ENCODE measurements around the gene B3GLCT.

B3GLCT gene

DNA sequence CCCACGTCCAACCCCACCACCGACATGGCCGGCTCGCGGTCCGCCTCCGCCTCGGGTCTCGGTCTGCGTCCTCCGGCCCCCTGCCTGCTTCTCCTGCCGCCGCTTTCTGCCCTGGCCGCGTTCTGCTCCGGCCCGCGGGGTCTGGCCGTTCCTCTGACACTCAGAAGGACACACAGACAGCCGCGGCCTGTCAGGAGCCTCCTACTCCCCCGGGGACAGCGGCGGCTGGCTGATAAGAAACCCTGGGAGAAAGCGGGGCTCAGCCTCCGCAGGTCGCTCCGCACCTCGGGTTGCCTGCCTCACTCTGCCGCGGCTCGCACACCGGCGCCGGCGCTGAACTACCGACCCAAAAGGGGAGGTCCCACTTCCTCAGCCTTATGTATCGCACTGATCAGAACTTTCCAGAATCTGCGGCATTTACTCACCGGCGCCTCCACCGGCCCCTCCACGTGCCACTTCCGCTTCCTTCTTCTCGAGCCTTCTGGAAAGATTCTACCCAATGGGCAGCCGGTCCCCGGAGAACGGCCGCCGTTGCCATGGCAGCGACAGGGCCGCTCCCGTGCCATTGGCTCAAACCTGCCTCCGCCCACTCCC, 38.1 kb upstream of the B3GLCT start, which contains the start of gene HSPH1:
HSPH1 (minus strand) TSS at position 348 of the 594 bp plus-strand sequence; CDS start at position 26, 322 bp downstream.
- peak; percentile 99 for DNase-seq (ENCODE audit: low read depth)
- TF ChIP-seq, protein P1, sequence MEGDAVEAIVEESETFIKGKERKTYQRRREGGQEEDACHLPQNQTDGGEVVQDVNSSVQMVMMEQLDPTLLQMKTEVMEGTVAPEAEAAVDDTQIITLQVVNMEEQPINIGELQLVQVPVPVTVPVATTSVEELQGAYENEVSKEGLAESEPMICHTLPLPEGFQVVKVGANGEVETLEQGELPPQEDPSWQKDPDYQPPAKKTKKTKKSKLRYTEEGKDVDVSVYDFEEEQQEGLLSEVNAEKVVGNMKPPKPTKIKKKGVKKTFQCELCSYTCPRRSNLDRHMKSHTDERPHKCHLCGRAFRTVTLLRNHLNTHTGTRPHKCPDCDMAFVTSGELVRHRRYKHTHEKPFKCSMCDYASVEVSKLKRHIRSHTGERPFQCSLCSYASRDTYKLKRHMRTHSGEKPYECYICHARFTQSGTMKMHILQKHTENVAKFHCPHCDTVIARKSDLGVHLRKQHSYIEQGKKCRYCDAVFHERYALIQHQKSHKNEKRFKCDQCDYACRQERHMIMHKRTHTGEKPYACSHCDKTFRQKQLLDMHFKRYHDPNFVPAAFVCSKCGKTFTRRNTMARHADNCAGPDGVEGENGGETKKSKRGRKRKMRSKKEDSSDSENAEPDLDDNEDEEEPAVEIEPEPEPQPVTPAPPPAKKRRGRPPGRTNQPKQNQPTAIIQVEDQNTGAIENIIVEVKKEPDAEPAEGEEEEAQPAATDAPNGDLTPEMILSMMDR (conservative IDR thresholded peaks at IDR 0.05; ENCODE audit: low read depth, low read length): peak; percentile 14

DNA sequence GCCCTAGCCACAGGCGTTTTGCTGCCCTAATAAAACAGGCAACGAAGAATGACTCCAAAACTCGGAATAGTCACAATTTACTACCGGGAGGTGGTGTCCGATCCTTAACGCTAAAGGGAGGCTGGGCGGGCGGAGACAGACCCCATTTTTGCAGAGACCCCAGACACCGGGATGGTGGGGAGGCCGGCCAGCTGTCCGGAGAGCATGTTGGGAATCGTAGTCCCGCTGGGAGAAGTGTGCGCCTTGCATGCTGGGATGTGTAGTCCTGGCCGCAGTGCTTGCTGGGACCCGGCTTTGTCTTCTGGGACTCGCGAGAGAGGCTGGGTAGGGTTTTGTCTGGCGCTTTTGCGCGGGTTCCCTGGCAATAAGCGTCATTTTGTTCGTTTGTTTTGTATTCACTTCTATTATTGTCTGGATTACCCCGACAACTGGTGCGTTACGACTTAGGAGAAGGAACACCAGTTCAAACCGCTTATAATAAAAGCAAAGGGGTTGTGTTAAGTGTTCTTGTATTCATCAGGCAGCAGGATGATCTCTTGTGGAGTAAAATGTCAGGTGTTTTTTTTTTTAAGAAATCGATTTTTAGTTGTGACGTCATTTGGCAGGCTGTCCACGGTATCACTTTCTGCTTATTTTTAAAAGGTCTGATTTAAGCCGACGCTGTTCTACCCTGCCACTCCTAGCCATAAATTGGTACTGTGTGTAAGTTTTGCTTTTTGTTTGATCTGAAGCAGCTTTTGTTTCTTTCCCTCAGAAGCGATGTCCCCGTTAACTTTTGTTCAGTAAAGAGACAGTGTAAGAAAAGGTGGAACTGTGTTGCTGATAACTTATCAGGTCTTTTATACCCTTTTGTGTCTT, 37.4 kb upstream of the B3GLCT start:
- TF ChIP-seq, protein P1 (conservative IDR thresholded peaks at IDR 0.05; ENCODE audit: low read depth, low read length): no peak
- peak; percentile 99 for DNase-seq (ENCODE audit: low read depth)
- peak overlapping the region; percentile 84 for H3K4me3 ChIP-seq (ENCODE audit: low read depth, low read length)

More for the DNA sequence above, 38.1 kb upstream of the B3GLCT start, which contains the start of gene HSPH1:
- peak within 1 kb of the TSS; percentile 84 for H3K4me3 ChIP-seq (ENCODE audit: low read depth, low read length)

DNA sequence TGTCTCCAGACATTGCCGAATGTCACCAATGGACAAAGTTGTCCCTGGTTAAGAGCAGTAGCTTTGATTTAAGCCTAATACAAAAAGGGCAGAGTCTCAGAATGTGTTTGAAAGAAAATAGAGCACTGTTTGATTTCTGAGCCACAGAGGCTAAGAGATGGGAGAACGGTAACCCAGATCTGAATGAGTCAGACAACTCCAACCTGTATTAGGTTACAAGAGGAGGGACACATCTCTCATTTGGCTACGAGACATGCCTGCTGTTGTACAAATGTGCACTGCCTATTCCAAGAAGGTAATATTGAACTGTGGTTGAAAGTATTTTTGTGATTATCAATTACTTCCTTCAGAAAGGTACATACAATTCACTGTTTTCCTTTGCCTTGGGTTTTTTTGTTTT, 33.2 kb upstream of the B3GLCT start:
- DNase-seq (ENCODE audit: low read depth): peak; percentile 45
- H3K4me3 ChIP-seq (ENCODE audit: low read depth, low read length): no peak overlapping the region
- TF ChIP-seq, protein P1 (conservative IDR thresholded peaks at IDR 0.05; ENCODE audit: low read depth, low read length): no peak

DNA sequence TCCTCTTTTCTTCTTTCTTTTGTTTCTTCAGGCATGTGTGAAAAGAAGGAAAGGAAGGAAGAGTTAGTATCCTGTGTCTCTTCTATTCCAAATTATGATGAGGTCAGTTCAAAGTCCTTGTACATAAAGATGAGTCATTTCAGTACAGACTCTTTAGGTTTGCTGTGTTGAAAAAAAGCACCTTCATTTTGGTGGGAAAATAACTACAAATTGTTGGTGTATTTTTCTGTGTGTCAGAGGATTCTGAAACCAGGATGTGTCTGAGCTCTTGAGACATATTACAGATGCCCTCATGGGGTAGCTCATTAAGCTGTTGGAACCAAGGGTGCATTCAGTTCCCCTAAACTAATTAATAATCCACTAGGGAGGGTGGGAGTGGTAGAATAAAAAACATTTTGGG, 32.3 kb upstream of the B3GLCT start:
- TF ChIP-seq, protein P1 (conservative IDR thresholded peaks at IDR 0.05; ENCODE audit: low read depth, low read length): no peak
- H3K4me3 ChIP-seq (ENCODE audit: low read depth, low read length): no peak overlapping the region
- DNase-seq (ENCODE audit: low read depth): no peak

DNA sequence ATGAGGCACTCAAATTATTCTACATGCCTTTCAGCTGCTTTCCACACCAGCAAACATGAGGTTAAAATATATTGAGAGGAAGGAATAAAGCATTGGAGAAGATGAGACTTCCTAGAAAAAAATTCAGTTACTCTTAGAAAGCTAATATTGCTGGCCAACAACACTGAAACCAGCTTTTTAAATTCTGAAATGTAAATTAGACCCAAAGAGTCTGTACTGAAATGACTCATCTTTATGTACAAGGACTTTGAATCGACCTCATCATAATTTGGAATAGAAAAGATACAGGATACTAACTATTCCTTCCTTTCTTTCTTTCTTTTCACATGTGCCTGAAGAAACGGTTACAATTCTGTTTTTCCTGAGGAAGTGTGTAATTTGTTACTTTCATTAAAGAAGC, 31.6 kb upstream of the B3GLCT start:
- no peak overlapping the region for H3K4me3 ChIP-seq (ENCODE audit: low read depth, low read length)
- TF ChIP-seq, protein P1 (conservative IDR thresholded peaks at IDR 0.05; ENCODE audit: low read depth, low read length): no peak
- DNase-seq (ENCODE audit: low read depth): no peak

DNA sequence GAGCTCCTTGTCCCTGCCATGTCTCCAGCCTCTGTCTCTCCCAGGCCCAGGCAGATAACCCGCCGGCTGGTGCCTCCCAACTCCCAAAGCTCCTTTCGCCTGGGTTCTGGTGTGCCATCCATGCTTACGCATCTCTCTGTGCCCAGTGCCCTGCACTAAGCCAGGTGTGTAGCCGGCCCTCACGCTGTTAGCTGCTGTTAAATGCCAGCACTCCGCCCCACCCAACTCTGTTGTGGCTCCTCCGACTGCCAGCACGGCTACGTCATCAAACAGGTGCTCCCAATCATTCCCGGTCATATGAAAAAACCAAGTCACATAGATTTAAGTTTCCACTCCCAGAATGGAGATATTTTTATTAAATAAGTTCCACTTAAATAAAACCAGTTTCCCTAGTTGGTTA, 31.0 kb upstream of the B3GLCT start:
- H3K4me3 ChIP-seq (ENCODE audit: low read depth, low read length): no peak overlapping the region
- TF ChIP-seq, protein P1 (conservative IDR thresholded peaks at IDR 0.05; ENCODE audit: low read depth, low read length): no peak
- no peak for DNase-seq (ENCODE audit: low read depth)

Measured in choroid plexus epithelial cell (primary cell).